HL-60 (cell line): ENCODE data around the gene FOXP1.

Experiments used
- DNase-seq, 2 experiments: peaks; one replicate each; pipeline ENCODE4 v3.0.0-alpha.2; 2010 to 2020; ENCODE audit warnings: low read depth in 1 of 2, low spot score in 1 of 2
- H3K27ac ChIP-seq: fragments of 250-450 bp; sonication (Bioruptor Pico); replicated peaks from 2 replicates; pipeline ENCODE4 v1.5.1; 2020; ENCODE audit warnings: mild to moderate bottlenecking, moderate library complexity
- H3K27me3 ChIP-seq: fragments of 250-450 bp; sonication (Bioruptor Pico); 2 replicates; pipeline ENCODE4 v1.5.1; 2021; ENCODE audit warnings: mild to moderate bottlenecking, moderate library complexity; ENCODE audit not compliant: insufficient read depth, poor library complexity, severe bottlenecking
- H3K4me3 ChIP-seq: replicated peaks from 2 replicates; pipeline ENCODE4 v1.5.1; 2011; ENCODE audit warnings: mild to moderate bottlenecking, control low read depth, low read length; ENCODE audit not compliant: insufficient read depth
- CTCF ChIP-seq: IDR thresholded peaks from one replicate; pipeline ENCODE4 v1.5.1; 2011; ENCODE audit warnings: low read length, control low read depth, inconsistent platforms; ENCODE audit not compliant: insufficient read depth
- GABPA ChIP-seq: IDR thresholded peaks from 2 replicates; pipeline ENCODE4 v1.6.1; 2012; ENCODE audit warnings: low read depth
- POLR2AphosphoS5 ChIP-seq: IDR thresholded peaks from 2 replicates; pipeline ENCODE4 v1.6.1; 2012; ENCODE audit warnings: low read depth
- REST ChIP-seq: IDR thresholded peaks from 2 replicates; pipeline ENCODE4 v1.6.1; 2012; ENCODE audit warnings: low read depth; ENCODE audit not compliant: insufficient replicate concordance
- SPI1 ChIP-seq: IDR thresholded peaks from 2 replicates; pipeline ENCODE4 v1.6.1; 2012; ENCODE audit warnings: low read depth, mild to moderate bottlenecking, borderline replicate concordance

FOXP1 gene

GRCh38 chr3:71164881-71165280 is 418.6 kb downstream of the FOXP1 start:
- Histone ChIP-seq H3K27me3 (no peaks in the 10 kb centered on the region), H3K27ac (no peak overlapping the region), H3K4me3 (no peak overlapping the region)
- DNase-seq: no peak
- TF ChIP-seq GABPA (no peak), POLR2AphosphoS5 (no peak), REST (no peak), CTCF (no peak), SPI1 (no peak)

- DNase-seq: no peak
- TF ChIP-seq POLR2AphosphoS5: no peak
- TF ChIP-seq SPI1: no peak
- no peak for TF ChIP-seq REST
- TF ChIP-seq GABPA: no peak
- no peak for TF ChIP-seq CTCF
- no peaks in the 10 kb centered on the region for H3K27me3 ChIP-seq
- H3K27ac ChIP-seq: no peak overlapping the region
- no peak overlapping the region for H3K4me3 ChIP-seq
These were observed 420.2 kb downstream of the FOXP1 start for GRCh38 chr3:71163198-71163918.

- Histone ChIP-seq H3K27ac (no peak overlapping the region), H3K4me3 (no peak overlapping the region), H3K27me3 (no peaks in the 10 kb centered on the region)
- no peak for DNase-seq
- TF ChIP-seq SPI1 (no peak), POLR2AphosphoS5 (no peak), CTCF (no peak), GABPA (no peak), REST (no peak)
These were observed 421.3 kb downstream of the FOXP1 start for GRCh38 chr3:71162221-71162620.
